Activated CD4-positive, alpha-beta T cell treated with anti-CD3 and anti-CD28 coated beads, Interleukin-2, amount 10 ng/mL, durations not matched to agents 7 days and 5 days (primary cell): ENCODE data around the gene MAN2A2. TPM values are rescaled to one million over a fixed set of nuclear protein-coding genes. Genes with fewer than 3 reads are reported as not detected.
A peak's percentile ranks its signal among the peaks of the same experiment; 100 is the strongest.
"Not testable (repeated sequence)": the region's sequence is repeated elsewhere in the genome, so short reads cannot be mapped to it uniquely, and the experiment has no call there.

Experiments
- CTCF ChIA-PET: fragments of 350-600 bp; sonication (Branson Sonifier 250); formaldehyde crosslinking; loops from one replicate; lab custom pipeline; 2021; ENCODE audit warnings: antibody characterized with exemption; lab: Charles Lee
- POLR2A ChIA-PET: fragments of 350-600 bp; sonication (Branson Sonifier 250); formaldehyde crosslinking; loops from one replicate; lab custom pipeline; 2021; ENCODE audit warnings: antibody characterized with exemption; lab: Charles Lee
- DNase-seq: peaks from one replicate; pipeline ENCODE4 v3.0.0-alpha.2; 2020
- H3K27ac Mint-ChIP-seq: one replicate; pipeline ENCODE4 v1.8.0; 2021; ENCODE audit warnings: mild to moderate bottlenecking, moderate library complexity, mixed read lengths
- H3K27me3 Mint-ChIP-seq: one replicate; pipeline ENCODE4 v1.8.0; 2021; ENCODE audit warnings: mixed read lengths
- H3K36me3 Mint-ChIP-seq: one replicate; pipeline ENCODE4 v1.8.0; 2021; ENCODE audit warnings: low read depth, mixed read lengths
- H3K4me1 Mint-ChIP-seq: one replicate; pipeline ENCODE4 v1.8.0; 2021; ENCODE audit warnings: mixed read lengths
- H3K4me3 Mint-ChIP-seq: one replicate; pipeline ENCODE4 v1.8.0; 2021; ENCODE audit warnings: mild to moderate bottlenecking, moderate library complexity, mixed read lengths
- H3K9me3 Mint-ChIP-seq: one replicate; pipeline ENCODE4 v1.8.0; 2021; ENCODE audit warnings: mixed read lengths
- total RNA-seq, 2 experiments: library from RNA; stranded (reverse); gene quantifications; one replicate each; pipeline ENCODE4 v1.2.3, GENCODE V29; 2021

The MAN2A2 gene
- total RNA-seq, 2 experiments from 2014 or later: 77.4 to 97.4 TPM

DNA sequence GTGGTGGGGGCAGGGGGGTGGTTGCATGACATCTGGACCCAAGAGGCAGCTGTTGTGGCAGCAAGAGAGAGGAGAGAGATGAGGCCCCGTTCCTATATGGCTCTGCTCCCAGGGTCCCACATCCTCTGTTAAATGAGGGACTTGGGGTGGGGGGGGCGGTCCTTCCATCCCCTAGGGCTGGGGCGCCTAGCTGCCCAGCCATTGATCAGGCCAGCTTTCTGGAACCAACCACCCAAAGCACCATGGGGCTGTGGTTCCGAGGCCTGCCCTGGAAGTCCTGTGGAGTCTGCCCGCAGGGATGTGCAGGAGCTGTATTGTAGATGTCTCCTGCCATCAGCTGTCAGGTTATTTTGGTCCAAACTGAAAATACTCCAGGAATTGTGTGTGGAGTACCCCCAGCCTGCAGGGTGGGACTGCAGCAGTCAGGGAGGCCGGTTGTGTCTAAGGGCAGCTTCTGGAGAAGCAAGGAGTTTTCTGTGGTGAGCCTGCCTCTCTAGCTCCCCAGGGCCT is 29.6 kb upstream of the MAN2A2 start:
- H3K4me1 Mint-ChIP-seq: peaks cover 66% of the 10 kb centered on the region

GRCh38 chr15:90873998-90874605 is 29.0 kb upstream of the MAN2A2 start:
- Mint-ChIP-seq H3K27me3 (no peaks in the 10 kb centered on the region), H3K9me3 (no peaks in the 10 kb centered on the region), H3K4me1 (peaks cover 60% of the 10 kb centered on the region), H3K36me3 (peaks cover 45% of the 10 kb centered on the region), H3K4me3 (peak overlapping the region; percentile 89), H3K27ac (peak overlapping the region; percentile 91)
- ChIA-PET CTCF (interaction anchor here (0.7 to 2.4 kb wide), 11 partner anchors 10 to 147 kb away, joined by 3 to 11 read pairs (median 3); partner anchors contain the start of genes HDDC3 and UNC45A), POLR2A (no interaction called here)
- no peak for DNase-seq

More for the DNA sequence above, 29.6 kb upstream of the MAN2A2 start:
- Mint-ChIP-seq H3K9me3 (no peaks in the 10 kb centered on the region), H3K27ac (peak overlapping the region; percentile 91), H3K27me3 (no peaks in the 10 kb centered on the region), H3K36me3 (peaks cover 40% of the 10 kb centered on the region), H3K4me3 (peak overlapping the region; percentile 89)
- no peak for DNase-seq
- ChIA-PET CTCF (interaction anchor here (0.7 to 2.4 kb wide), 11 partner anchors 9 to 146 kb away, joined by 3 to 11 read pairs (median 3); partner anchors contain the start of genes HDDC3 and UNC45A), POLR2A (no interaction called here)

DNA sequence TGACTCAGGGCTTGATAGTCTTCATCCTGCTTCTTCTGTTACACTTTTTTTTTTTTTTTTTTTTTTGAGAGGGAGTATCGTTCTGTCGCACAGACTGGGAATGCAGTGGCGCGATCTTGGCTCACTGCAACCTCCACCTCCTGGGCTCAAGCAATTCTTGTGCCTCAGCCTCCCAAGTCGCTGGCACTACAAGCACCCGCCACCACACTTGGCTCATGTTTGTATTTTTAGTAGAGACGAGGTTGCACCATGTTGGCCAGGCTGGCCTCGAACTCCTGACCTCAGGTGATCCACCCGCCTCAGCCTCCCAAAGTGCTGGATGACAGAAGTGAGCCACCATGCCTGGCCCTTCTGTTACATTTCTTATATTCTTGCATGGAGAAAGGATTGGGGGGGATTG is 28.1 kb upstream of the MAN2A2 start:
- Mint-ChIP-seq H3K36me3 (peaks cover 52% of the 10 kb centered on the region), H3K4me1 (peaks cover 51% of the 10 kb centered on the region), H3K4me3 (peak overlapping the region; percentile 40)
- POLR2A ChIA-PET, H3K9me3 Mint-ChIP-seq, DNase-seq, H3K27me3 Mint-ChIP-seq, H3K27ac Mint-ChIP-seq, CTCF ChIA-PET: not testable (repeated sequence)

GRCh38 chr15:90875549-90875981 is 27.5 kb upstream of the MAN2A2 start:
- ChIA-PET POLR2A (no interaction called here), CTCF (interaction anchor here (0.6 to 1.7 kb wide), 2 partner anchors 10 to 24 kb away, joined by 3 to 10 read pairs; partner anchors contain the start of gene FES)
- peaks cover 56% of the 10 kb centered on the region for H3K36me3 Mint-ChIP-seq
- DNase-seq: no peak
- peaks cover 45% of the 10 kb centered on the region for H3K4me1 Mint-ChIP-seq
- H3K27me3 Mint-ChIP-seq: no peaks in the 10 kb centered on the region
- no peaks in the 10 kb centered on the region for H3K9me3 Mint-ChIP-seq
- no peak overlapping the region for H3K27ac Mint-ChIP-seq
- no peak overlapping the region for H3K4me3 Mint-ChIP-seq

DNA sequence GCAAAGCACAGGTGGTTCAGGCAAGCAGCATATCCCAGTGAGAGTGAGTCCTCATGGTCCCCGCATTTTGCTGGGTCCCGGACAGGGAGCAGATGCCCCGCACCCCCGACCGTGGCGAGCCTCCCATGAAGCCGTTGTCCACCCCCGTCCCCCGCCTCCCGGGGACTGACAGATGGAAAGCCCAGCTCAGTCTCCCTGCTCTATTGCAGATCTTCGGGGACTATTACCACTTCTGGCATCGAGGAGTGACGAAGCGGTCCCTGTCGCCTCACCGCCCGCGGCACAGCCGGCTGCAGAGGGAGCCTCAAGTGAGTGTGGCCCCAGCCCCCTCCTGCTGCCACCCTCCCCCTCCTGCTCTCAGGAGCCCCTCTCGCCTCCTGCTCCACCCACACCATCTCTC is 27.1 kb upstream of the MAN2A2 start:
- Mint-ChIP-seq H3K4me3 (no peak overlapping the region), H3K9me3 (no peaks in the 10 kb centered on the region), H3K27me3 (no peaks in the 10 kb centered on the region), H3K4me1 (peaks cover 42% of the 10 kb centered on the region), H3K36me3 (peaks cover 59% of the 10 kb centered on the region), H3K27ac (no peak overlapping the region)
- DNase-seq: no peak
- ChIA-PET POLR2A (no interaction called here), CTCF (interaction anchor here (0.6 to 1.7 kb wide), 2 partner anchors 10 to 24 kb away, joined by 3 to 10 read pairs; partner anchors contain the start of gene FES)

- no peak overlapping the region for H3K4me3 Mint-ChIP-seq
- H3K27me3 Mint-ChIP-seq: no peaks in the 10 kb centered on the region
- H3K36me3 Mint-ChIP-seq: peaks cover 59% of the 10 kb centered on the region
- ChIA-PET POLR2A (interaction anchor here (0.6 kb wide), 1 partner anchor 32 kb away, joined by 7 read pairs; no protein-coding TSS in a partner anchor), CTCF (interaction anchor here (1.7 kb wide), 1 partner anchor 9 kb away, joined by 10 read pairs; the partner anchor contains the start of gene FES)
- no peak for DNase-seq
- H3K27ac Mint-ChIP-seq: peak overlapping the region; percentile 46
- H3K9me3 Mint-ChIP-seq: no peaks in the 10 kb centered on the region
- H3K4me1 Mint-ChIP-seq: peaks cover 42% of the 10 kb centered on the region
Measured at GRCh38 chr15:90876512-90877170, 26.5 kb upstream of the MAN2A2 start.

DNA sequence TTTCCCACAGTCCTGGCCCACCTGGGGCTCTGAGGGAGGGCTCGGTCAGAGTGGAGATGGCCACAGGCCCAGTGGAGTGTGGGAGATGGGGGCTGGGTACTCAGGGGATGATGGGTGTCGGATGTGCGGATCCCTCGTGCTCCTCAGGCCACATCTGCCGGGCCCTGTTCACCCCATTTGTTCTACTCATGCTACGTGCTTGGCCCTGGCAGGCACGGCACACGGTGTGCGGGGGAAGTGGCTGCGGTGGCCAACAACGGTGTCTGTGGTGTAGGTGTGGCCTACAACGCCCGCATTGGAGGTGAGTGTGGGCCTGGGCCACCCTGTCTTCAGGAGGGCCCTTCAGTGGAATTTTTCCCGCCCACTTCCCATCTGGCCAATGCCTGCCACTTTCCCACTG is 25.8 kb upstream of the MAN2A2 start:
- no peak for DNase-seq
- ChIA-PET POLR2A (no interaction called here), CTCF (no interaction called here)
- Mint-ChIP-seq H3K27ac (no peak overlapping the region), H3K36me3 (peaks cover 59% of the 10 kb centered on the region), H3K4me3 (no peak overlapping the region), H3K27me3 (no peaks in the 10 kb centered on the region), H3K4me1 (peaks cover 41% of the 10 kb centered on the region), H3K9me3 (no peaks in the 10 kb centered on the region)

- ChIA-PET CTCF (no interaction called here), POLR2A (no interaction called here)
- no peak overlapping the region for H3K27ac Mint-ChIP-seq
- H3K9me3 Mint-ChIP-seq: no peaks in the 10 kb centered on the region
- H3K4me1 Mint-ChIP-seq: peaks cover 37% of the 10 kb centered on the region
- peaks cover 55% of the 10 kb centered on the region for H3K36me3 Mint-ChIP-seq
- H3K4me3 Mint-ChIP-seq: no peak overlapping the region
- no peak for DNase-seq
- no peaks in the 10 kb centered on the region for H3K27me3 Mint-ChIP-seq
Measured at GRCh38 chr15:90877996-90878395, 25.1 kb upstream of the MAN2A2 start.

DNA sequence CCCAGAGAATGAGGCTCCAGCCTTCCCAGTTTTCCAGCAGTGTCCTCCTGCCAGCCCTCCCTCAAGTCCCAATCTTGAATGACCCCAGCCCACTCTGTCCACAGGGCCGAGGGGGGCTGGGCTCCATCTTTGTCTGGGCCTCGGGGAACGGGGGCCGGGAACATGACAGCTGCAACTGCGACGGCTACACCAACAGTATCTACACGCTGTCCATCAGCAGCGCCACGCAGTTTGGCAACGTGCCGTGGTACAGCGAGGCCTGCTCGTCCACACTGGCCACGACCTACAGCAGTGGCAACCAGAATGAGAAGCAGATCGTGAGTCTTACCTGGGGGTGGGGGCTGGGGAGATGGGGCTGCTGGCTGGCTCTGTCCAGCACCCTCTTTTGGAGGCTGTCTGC is 24.4 kb upstream of the MAN2A2 start:
- H3K4me1 Mint-ChIP-seq: peaks cover 36% of the 10 kb centered on the region
- H3K4me3 Mint-ChIP-seq: no peak overlapping the region
- ChIA-PET POLR2A (no interaction called here), CTCF (no interaction called here)
- no peak overlapping the region for H3K27ac Mint-ChIP-seq
- no peak for DNase-seq
- H3K9me3 Mint-ChIP-seq: no peaks in the 10 kb centered on the region
- no peaks in the 10 kb centered on the region for H3K27me3 Mint-ChIP-seq
- peaks cover 54% of the 10 kb centered on the region for H3K36me3 Mint-ChIP-seq

- CTCF ChIA-PET: no interaction called here
- no peaks in the 10 kb centered on the region for H3K9me3 Mint-ChIP-seq
- DNase-seq: no peak
- peaks cover 33% of the 10 kb centered on the region for H3K4me1 Mint-ChIP-seq
- H3K36me3 Mint-ChIP-seq: peaks cover 49% of the 10 kb centered on the region
- H3K4me3 Mint-ChIP-seq: no peak overlapping the region
- H3K27ac Mint-ChIP-seq: no peak overlapping the region
- POLR2A ChIA-PET: no interaction called here
- no peaks in the 10 kb centered on the region for H3K27me3 Mint-ChIP-seq
Measured at GRCh38 chr15:90879730-90880366, 23.3 kb upstream of the MAN2A2 start.

DNA sequence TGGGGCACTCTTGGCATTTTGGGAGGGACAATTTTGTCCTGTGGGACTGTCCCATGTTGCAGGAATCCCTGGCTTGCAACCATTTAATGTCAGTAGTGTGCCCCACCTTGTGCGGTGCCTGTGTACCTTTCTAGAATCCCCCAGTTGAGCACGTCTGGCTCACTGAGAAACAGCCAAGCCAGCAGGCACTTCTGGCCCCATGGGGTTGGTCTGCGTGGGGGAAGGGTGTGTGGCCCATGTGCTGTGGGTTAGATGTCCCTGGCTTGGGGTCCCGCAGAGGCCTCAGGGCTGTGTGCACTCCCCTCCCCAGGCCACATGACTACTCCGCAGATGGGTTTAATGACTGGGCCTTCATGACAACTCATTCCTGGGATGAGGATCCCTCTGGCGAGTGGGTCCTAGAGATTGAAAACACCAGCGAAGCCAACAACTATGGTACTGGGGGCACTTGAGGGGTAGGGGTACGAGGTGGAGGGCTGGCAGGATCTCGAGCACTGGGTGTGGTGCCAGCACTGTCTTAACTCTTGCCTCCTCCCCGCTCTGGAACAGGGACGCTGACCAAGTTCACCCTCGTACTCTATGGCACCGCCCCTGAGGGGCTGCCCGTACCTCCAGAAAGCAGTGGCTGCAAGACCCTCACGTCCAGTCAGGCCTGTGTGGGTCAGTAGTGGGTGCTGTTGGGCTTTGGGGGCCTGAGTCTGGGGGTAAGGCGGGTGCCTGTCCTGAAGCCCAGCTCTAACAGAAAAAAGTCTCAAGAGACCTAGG is 22.5 kb upstream of the MAN2A2 start:
- Mint-ChIP-seq H3K36me3 (peaks cover 45% of the 10 kb centered on the region), H3K4me1 (peaks cover 36% of the 10 kb centered on the region), H3K27ac (no peak overlapping the region), H3K9me3 (no peaks in the 10 kb centered on the region), H3K4me3 (no peak overlapping the region), H3K27me3 (no peaks in the 10 kb centered on the region)
- DNase-seq: no peak
- ChIA-PET CTCF (no interaction called here), POLR2A (no interaction called here)
